ENCODE results near the gene PAQR9.

The PAQR9 gene

GRCh38 chr3:142951794-142952193 lies 11.7 kb downstream of the PAQR9 start:
- no peak for TF ChIP-seq POLR2A (IDR thresholded peaks at IDR 0.05; ENCODE audit: extremely low read depth, insufficient read length)
- TF ChIP-seq CTCF (IDR thresholded peaks at IDR 0.05; ENCODE audit: low read depth, low read length) = no peak
- TF ChIP-seq MYC (IDR thresholded peaks at IDR 0.05; ENCODE audit: low read depth, low read length) = no peak
- TF ChIP-seq MAX (IDR thresholded peaks at IDR 0.05; ENCODE audit: low read depth, low read length) = no peak

GRCh38 chr3:142950972-142951371 lies 12.5 kb downstream of the PAQR9 start:
- H3K4me3 ChIP-seq (ENCODE audit: low read depth, low read length) = no peak overlapping the region
- no peak for DNase-seq (ENCODE audit: low read depth)
- no peak for TF ChIP-seq POLR2A (IDR thresholded peaks at IDR 0.05; ENCODE audit: extremely low read depth, insufficient read length)
- TF ChIP-seq MYC (IDR thresholded peaks at IDR 0.05; ENCODE audit: low read depth, low read length) = no peak
- no peak for TF ChIP-seq MAX (IDR thresholded peaks at IDR 0.05; ENCODE audit: low read depth, low read length)
- TF ChIP-seq CTCF (IDR thresholded peaks at IDR 0.05; ENCODE audit: low read depth, low read length) = no peak

More at GRCh38 chr3:142951794-142952193, 11.7 kb downstream of the PAQR9 start:
- H3K4me3 ChIP-seq (ENCODE audit: low read depth, low read length) = no peak overlapping the region
- no peak for DNase-seq (ENCODE audit: low read depth)

GRCh38 chr3:142947799-142948575 lies 15.5 kb downstream of the PAQR9 start:
- H3K4me3 ChIP-seq (ENCODE audit: low read depth, low read length) = no peak overlapping the region
- DNase-seq (ENCODE audit: low read depth) = peak; percentile 52
- TF ChIP-seq MAX (IDR thresholded peaks at IDR 0.05; ENCODE audit: low read depth, low read length) (no peak), CTCF (IDR thresholded peaks at IDR 0.05; ENCODE audit: low read depth, low read length) (no peak), POLR2A (IDR thresholded peaks at IDR 0.05; ENCODE audit: extremely low read depth, insufficient read length) (no peak), MYC (IDR thresholded peaks at IDR 0.05; ENCODE audit: low read depth, low read length) (no peak)

- TF ChIP-seq POLR2A (IDR thresholded peaks at IDR 0.05; ENCODE audit: extremely low read depth, insufficient read length) = no peak
- TF ChIP-seq MAX (IDR thresholded peaks at IDR 0.05; ENCODE audit: low read depth, low read length) = no peak
- no peak for TF ChIP-seq MYC (IDR thresholded peaks at IDR 0.05; ENCODE audit: low read depth, low read length)
- no peak for TF ChIP-seq CTCF (IDR thresholded peaks at IDR 0.05; ENCODE audit: low read depth, low read length)
- DNase-seq (ENCODE audit: low read depth) = no peak
- no peak overlapping the region for H3K4me3 ChIP-seq (ENCODE audit: low read depth, low read length)
Measured at GRCh38 chr3:142947352-142947751, 16.1 kb downstream of the PAQR9 start.

GRCh38 chr3:142946861-142947260 lies 16.6 kb downstream of the PAQR9 start:
- no peak for TF ChIP-seq POLR2A (IDR thresholded peaks at IDR 0.05; ENCODE audit: extremely low read depth, insufficient read length)
- TF ChIP-seq CTCF (IDR thresholded peaks at IDR 0.05; ENCODE audit: low read depth, low read length) = no peak
- TF ChIP-seq MYC (IDR thresholded peaks at IDR 0.05; ENCODE audit: low read depth, low read length) = no peak
- no peak for TF ChIP-seq MAX (IDR thresholded peaks at IDR 0.05; ENCODE audit: low read depth, low read length)
- DNase-seq (ENCODE audit: low read depth) = no peak
- no peak overlapping the region for H3K4me3 ChIP-seq (ENCODE audit: low read depth, low read length)

Measured in NB4 (cell line).